ENCODE data around the gene FAM168A. TPM values are rescaled to one million over a fixed set of nuclear protein-coding genes. Genes with fewer than 3 reads are reported as not detected.

FAM168A gene
- total and polyA plus RNA-seq, 7 donors: 5.3 to 28.6 (median 18.1) TPM

GRCh38 chr11:73380897-73381410 is 217.0 kb downstream of the FAM168A start:
- peak; percentile 17 to 45 (median 30) for ATAC-seq
- Histone ChIP-seq H3K4me3 (peak overlapping the region; percentile 2), H3K36me3 (ENCODE audit: insufficient read depth in 1 of 2, low read depth in 1 of 2) (no peaks in the 10 kb centered on the region), H3K9me3 (no peaks in the 10 kb centered on the region), H3K27me3 (ENCODE audit: insufficient read depth in 3 of 3, low read length in 2 of 3) (no peaks in the 10 kb centered on the region), H3K27ac (peak overlapping the region; percentile 97), H3K4me1 (peaks cover 76% of the 10 kb centered on the region)
- DNase-seq: no peak
- 49 to 74% (median 60%) methylated on average over 4 of the region's 4 CpGs for WGBS, 3 donors
- intact Hi-C loops (cut with DNase I): no loop called here
- TF ChIP-seq CTCF (IDR thresholded peaks at IDR 0.05): peak; percentile 11

- ATAC-seq (peak in 3 of 4 donors; percentile 11 to 36 (median 14)), DNase-seq (no peak)
- no peak for TF ChIP-seq CTCF (IDR thresholded peaks at IDR 0.05)
- Histone ChIP-seq H3K36me3 (ENCODE audit: insufficient read depth in 1 of 2, low read depth in 1 of 2) (no peaks in the 10 kb centered on the region), H3K27ac (peak overlapping the region; percentile 97), H3K9me3 (no peaks in the 10 kb centered on the region), H3K4me1 (peaks cover 75% of the 10 kb centered on the region), H3K27me3 (ENCODE audit: insufficient read depth in 3 of 3, low read length in 2 of 3) (no peaks in the 10 kb centered on the region), H3K4me3 (peak overlapping the region; percentile 2)
- intact Hi-C loops (cut with DNase I): no loop called here
- WGBS, 3 donors: 64 to 86% (median 65%) methylated on average over 7 of the region's 7 CpGs
Measured at GRCh38 chr11:73380331-73380730, 217.6 kb downstream of the FAM168A start.

GRCh38 chr11:73379189-73379880 is 218.6 kb downstream of the FAM168A start:
- Histone ChIP-seq H3K9me3 (no peaks in the 10 kb centered on the region), H3K36me3 (ENCODE audit: insufficient read depth in 1 of 2, low read depth in 1 of 2) (no peaks in the 10 kb centered on the region), H3K27ac (peak overlapping the region; percentile 97), H3K4me1 (peaks cover 65% of the 10 kb centered on the region), H3K27me3 (ENCODE audit: insufficient read depth in 3 of 3, low read length in 2 of 3) (no peaks in the 10 kb centered on the region), H3K4me3 (peak overlapping the region; percentile 11)
- peak; percentile 63 to 87 for DNase-seq
- WGBS, 3 donors: 23 to 53% (median 30%) methylated on average over 10 of the region's 10 CpGs
- intact Hi-C loops (cut with DNase I): no loop called here
- no peak for TF ChIP-seq CTCF (IDR thresholded peaks at IDR 0.05)
- ATAC-seq: peak in 3 of 4 donors; percentile 27 to 42 (median 29)

GRCh38 chr11:73376803-73377629 is 220.9 kb downstream of the FAM168A start:
- Histone ChIP-seq H3K4me1 (peaks cover 51% of the 10 kb centered on the region), H3K27me3 (ENCODE audit: insufficient read depth in 3 of 3, low read length in 2 of 3) (no peaks in the 10 kb centered on the region), H3K36me3 (ENCODE audit: insufficient read depth in 1 of 2, low read depth in 1 of 2) (no peaks in the 10 kb centered on the region), H3K9me3 (no peaks in the 10 kb centered on the region), H3K27ac (peak overlapping the region; percentile 97), H3K4me3 (peak overlapping the region; percentile 89)
- WGBS, 3 donors: 5 to 6% (median 6%) methylated on average over 55 to 56 of the region's 56 CpGs
- DNase-seq (peak; percentile 71 to 85), ATAC-seq (peak; percentile 25 to 60 (median 46))
- no peak for TF ChIP-seq CTCF (IDR thresholded peaks at IDR 0.05)
- intact Hi-C loops (cut with DNase I): no loop called here
